ENCODE measurements around the gene FOXL3. TPM values are rescaled to one million over a fixed set of nuclear protein-coding genes. Genes with fewer than 3 reads are reported as not detected.

Gene FOXL3
- polyA plus RNA-seq, 2 of the 4 experiments (the other 2 are of a cell fraction) = not detected

- Histone ChIP-seq H3K4me2 (no peak overlapping the region), H3K27ac (no peak overlapping the region), H3K4me3 (no peak overlapping the region), H3K9me3 (peaks cover 69% of the 10 kb centered on the region), H3K4me1 (no peaks in the 10 kb centered on the region)
- 95% methylated on average over 15 of the region's 15 CpGs for WGBS (ENCODE audit: missing lambda C conversion rate)
- DNase-seq (ENCODE audit: low read depth in 1 of 2, low spot score in 1 of 2) (no peak), ATAC-seq (no peak), FAIRE-seq (no peak)
- ChIA-PET CTCF (interaction anchor here (1.2 to 1.3 kb wide), 2 partner anchors 8 to 24 kb away, joined by 5 read pairs; no protein-coding TSS in a partner anchor), POLR2A (no interaction called here)
- no peak for TF ChIP-seq ATOH8 (CRISPR knock-in tag; IDR thresholded peaks at IDR 0.05; ENCODE audit: low read depth)
- TF ChIP-seq RFX5 (IDR thresholded peaks at IDR 0.05) = no peak
- TF ChIP-seq JUNB (IDR thresholded peaks at IDR 0.05) = no peak
- no peak for TF ChIP-seq HOXA7 (CRISPR knock-in tag; IDR thresholded peaks at IDR 0.05)
- no peak for TF ChIP-seq CBX2 (IDR thresholded peaks at IDR 0.05; ENCODE audit: borderline replicate concordance, low read depth)
- no peak for TF ChIP-seq GATA3 (IDR thresholded peaks at IDR 0.05; ENCODE audit: borderline replicate concordance)
- TF ChIP-seq HOXB13 (CRISPR knock-in tag; IDR thresholded peaks at IDR 0.05; ENCODE audit: low read depth) = no peak
- TF ChIP-seq EP300 (IDR thresholded peaks at IDR 0.05) = no peak
- TF ChIP-seq CEBPB (IDR thresholded peaks at IDR 0.05) = no peak
- no peak for TF ChIP-seq NR3C1 (IDR thresholded peaks at IDR 0.05)
- no peak for TF ChIP-seq HDAC2 (IDR thresholded peaks at IDR 0.05)
- no peak for TF ChIP-seq ELK1 (IDR thresholded peaks at IDR 0.05; ENCODE audit: low read depth, low read length)
- TF ChIP-seq CHD4 (IDR thresholded peaks at IDR 0.05; ENCODE audit: borderline replicate concordance) = no peak
These were observed 30.8 kb upstream of the FOXL3 start for GRCh38 chr7:259191-259505.

- WGBS (ENCODE audit: missing lambda C conversion rate) = 87% methylated on average over 29 of the region's 44 CpGs
- TF ChIP-seq FOSB (CRISPR knock-in tag; IDR thresholded peaks at IDR 0.05) (no peak), ZC3H11A (IDR thresholded peaks at IDR 0.05) (no peak), POLR2A (IDR thresholded peaks at IDR 0.05; ENCODE audit: low read length) (no peak), JUNB (IDR thresholded peaks at IDR 0.05) (no peak), ATOH8 (CRISPR knock-in tag; IDR thresholded peaks at IDR 0.05; ENCODE audit: low read depth) (no peak), EHF (CRISPR knock-in tag; IDR thresholded peaks at IDR 0.05) (no peak), JUN (IDR thresholded peaks at IDR 0.05) (no peak), ZNF302 (CRISPR knock-in tag; IDR thresholded peaks at IDR 0.05) (no peak), EP300 (IDR thresholded peaks at IDR 0.05) (no peak), NR3C1 (IDR thresholded peaks at IDR 0.05) (no peak), USF2 (IDR thresholded peaks at IDR 0.05) (no peak), RAD21 (conservative IDR thresholded peaks at IDR 0.05 in 1 of 2, IDR thresholded peaks at IDR 0.05 in 1 of 2) (no peak), ZSCAN20 (CRISPR knock-in tag; IDR thresholded peaks at IDR 0.05) (no peak), CEBPB (IDR thresholded peaks at IDR 0.05) (no peak), NPAS2 (CRISPR knock-in tag; IDR thresholded peaks at IDR 0.05; ENCODE audit: borderline replicate concordance) (no peak), RCOR1 (IDR thresholded peaks at IDR 0.05; ENCODE audit: low read depth, low read length) (no peak)
- Histone ChIP-seq H3K4me1 (no peaks in the 10 kb centered on the region), H3K27ac (no peak overlapping the region), H3K4me3 (no peak overlapping the region), H3K4me2 (no peak overlapping the region), H3K9me3 (peaks cover 68% of the 10 kb centered on the region)
- no peak for ATAC-seq
- ChIA-PET POLR2A (no interaction called here), CTCF (interaction anchor here (0.9 to 1.2 kb wide), 2 partner anchors 19 to 25 kb away, joined by 3 to 5 read pairs; no protein-coding TSS in a partner anchor)
- DNase-seq (ENCODE audit: low read depth in 1 of 2, low spot score in 1 of 2) = no peak
- FAIRE-seq = no peak
These were observed 30.1 kb upstream of the FOXL3 start for GRCh38 chr7:259751-260405.

Measured in A549 (cell line).